ENCODE data around the gene TUBGCP6. TPM values are rescaled to one million over a fixed set of nuclear protein-coding genes. Genes with fewer than 3 reads are reported as not detected.

Gene TUBGCP6
- total RNA-seq, 2 donors from 2014 or later: 56.3 to 117 TPM

- H3K4me1 ChIP-seq (replicated peaks): peaks cover 14% of the 10 kb centered on the region
- intact Hi-C loops (cut with DNase I): no loop called here
Measured at GRCh38 chr22:50278956-50279619, 34.3 kb upstream of the TUBGCP6 start.

GRCh38 chr22:50278461-50278860 lies 33.6 kb upstream of the TUBGCP6 start:
- Histone ChIP-seq H3K9me3 (no peaks in the 10 kb centered on the region), H3K4me3 (no peak overlapping the region), H3K27ac (no peak overlapping the region), H3K36me3 (peaks cover 27 to 34% of the 10 kb centered on the region in 2 donors), H3K27me3 (replicated peaks; ENCODE audit: insufficient read depth) (no peaks in the 10 kb centered on the region), H3K4me1 (replicated peaks) (peaks cover 14% of the 10 kb centered on the region)
- intact Hi-C loops (cut with DNase I): no loop called here
- no peak for DNase-seq (ENCODE audit: low spot score)
- WGBS: 95% methylated on average over 21 of the region's 21 CpGs
- TF ChIP-seq POLR2AphosphoS5 (IDR thresholded peaks at IDR 0.05) (no peak), POLR2A (IDR thresholded peaks at IDR 0.05) (no peak), CTCF (IDR thresholded peaks at IDR 0.05) (no peak)

More at GRCh38 chr22:50278956-50279619, 34.3 kb upstream of the TUBGCP6 start:
- Histone ChIP-seq H3K27me3 (replicated peaks; ENCODE audit: insufficient read depth) (no peaks in the 10 kb centered on the region), H3K4me3 (no peak overlapping the region), H3K27ac (no peak overlapping the region), H3K9me3 (no peaks in the 10 kb centered on the region), H3K36me3 (peaks cover 27 to 40% of the 10 kb centered on the region in 2 donors)
- 90% methylated on average over 30 of the region's 30 CpGs for whole genome bisulfite sequencing
- no peak for DNase-seq (ENCODE audit: low spot score)
- TF ChIP-seq POLR2AphosphoS5 (IDR thresholded peaks at IDR 0.05) (no peak), POLR2A (IDR thresholded peaks at IDR 0.05) (no peak), CTCF (IDR thresholded peaks at IDR 0.05) (no peak)

GRCh38 chr22:50277761-50278160 lies 32.9 kb upstream of the TUBGCP6 start:
- H3K27ac ChIP-seq: no peak overlapping the region
- no peak overlapping the region for H3K4me3 ChIP-seq
- TF ChIP-seq CTCF (IDR thresholded peaks at IDR 0.05) (no peak), POLR2A (IDR thresholded peaks at IDR 0.05) (no peak), POLR2AphosphoS5 (IDR thresholded peaks at IDR 0.05) (no peak)
- intact Hi-C loops (cut with DNase I): no loop called here
- H3K4me1 ChIP-seq (replicated peaks): peaks cover 9% of the 10 kb centered on the region
- no peak for DNase-seq (ENCODE audit: low spot score)
- H3K9me3 ChIP-seq: no peaks in the 10 kb centered on the region
- H3K27me3 ChIP-seq (replicated peaks; ENCODE audit: insufficient read depth): no peaks in the 10 kb centered on the region
- 71% methylated on average over 25 of the region's 25 CpGs for WGBS
- H3K36me3 ChIP-seq: peaks cover 27 to 34% of the 10 kb centered on the region in 2 donors

- no peak overlapping the region for H3K4me3 ChIP-seq
- peak; percentile 57 for DNase-seq (ENCODE audit: low spot score)
- H3K9me3 ChIP-seq: no peaks in the 10 kb centered on the region
- peaks cover 21 to 31% of the 10 kb centered on the region in 2 donors for H3K36me3 ChIP-seq
- H3K4me1 ChIP-seq (replicated peaks): peaks cover 4% of the 10 kb centered on the region
- intact Hi-C loops (cut with DNase I): no loop called here
- no peaks in the 10 kb centered on the region for H3K27me3 ChIP-seq (replicated peaks; ENCODE audit: insufficient read depth)
- TF ChIP-seq CTCF (IDR thresholded peaks at IDR 0.05): peak; percentile 12 to 80 (median 36)
- no peak for TF ChIP-seq POLR2AphosphoS5 (IDR thresholded peaks at IDR 0.05)
- 48% methylated on average over 23 of the region's 25 CpGs for WGBS
- no peak overlapping the region for H3K27ac ChIP-seq
Measured at GRCh38 chr22:50276143-50276542, 31.3 kb upstream of the TUBGCP6 start.

All from prostate gland (tissue), 2 donors.